Measurements from ENCODE around the gene LMBR1. TPM values are rescaled to one million over a fixed set of nuclear protein-coding genes. Genes with fewer than 3 reads are reported as not detected.

The LMBR1 gene
- total and polyA plus RNA-seq, 2 of the 13 experiments (the other 11 are each of a cell fraction or from before 2014, with no cell fraction given), result 20.9 to 39.6 TPM

GRCh38 chr7:156892821-156893706 lies at the start of gene LMBR1 (continued):
- TF ChIP-seq E2F2 (CRISPR knock-in tag; IDR thresholded peaks at IDR 0.05; ENCODE audit: borderline replicate concordance) (no peak), IRF9 (CRISPR knock-in tag; IDR thresholded peaks at IDR 0.05; ENCODE audit: borderline replicate concordance) (no peak), PHF8 (CRISPR knock-in tag; IDR thresholded peaks at IDR 0.05) (peak; percentile 78), GPBP1L1 (CRISPR knock-in tag; IDR thresholded peaks at IDR 0.05) (no peak), ZMYM4 (CRISPR knock-in tag; IDR thresholded peaks at IDR 0.05) (peak; percentile 87), ARID4A (CRISPR knock-in tag; IDR thresholded peaks at IDR 0.05; ENCODE audit: borderline replicate concordance) (peak; percentile 85; the same call in 1 of the 2 replicates), MIER2 (CRISPR knock-in tag; IDR thresholded peaks at IDR 0.05) (no peak), ZNF776 (CRISPR knock-in tag; IDR thresholded peaks at IDR 0.05) (no peak; the same call in 1 of the 2 replicates), CREBL2 (CRISPR knock-in tag; IDR thresholded peaks at IDR 0.05; ENCODE audit: borderline replicate concordance) (no peak), TEF (CRISPR knock-in tag; IDR thresholded peaks at IDR 0.05) (no peak), ZFP37 (CRISPR knock-in tag; IDR thresholded peaks at IDR 0.05; ENCODE audit: borderline replicate concordance) (0 out of 2 replicates have a peak, but pooled peaks have one; percentile 41), DNMT3B (CRISPR knock-in tag; conservative IDR thresholded peaks at IDR 0.05) (no peak), MBD4 (IDR thresholded peaks at IDR 0.05; ENCODE audit: borderline replicate concordance, low read length) (no peak), HBP1 (CRISPR knock-in tag; IDR thresholded peaks at IDR 0.05; ENCODE audit: low read depth) (no peak; the same call in 1 of the 2 replicates), EEA1 (CRISPR knock-in tag; IDR thresholded peaks at IDR 0.05; ENCODE audit: borderline replicate concordance) (no peak; the same call in 1 of the 2 replicates), ZNF20 (CRISPR knock-in tag; IDR thresholded peaks at IDR 0.05) (no peak), ZNF883 (CRISPR knock-in tag; IDR thresholded peaks at IDR 0.05; ENCODE audit: not compliant biosample characterization) (no peak)

Measured in HepG2 (cell line).